Fibroblast of the aortic adventitia (primary cell): ENCODE results near the gene MAP4K2. TPM values are rescaled to one million over a fixed set of nuclear protein-coding genes. Genes with fewer than 3 reads are reported as not detected.

ENCODE experiments used
- DNase-seq: peaks from one replicate; pipeline ENCODE4 v3.0.0-alpha.2; 2010; ENCODE audit warnings: low read depth
- H3K4me3 ChIP-seq: 2 replicates; pipeline ENCODE4 v1.5.1; 2011; ENCODE audit warnings: low read depth, mild to moderate bottlenecking, control low read depth, low read length, moderate library complexity
- total RNA-seq: library from RNA; depleted of rRNA; stranded (reverse); fragments of >200 nt; gene quantifications from 2 replicates; pipeline ENCODE4 v1.2.3, GENCODE V29; 2012; ENCODE audit warnings: low replicate concordance
- TF ChIP-seq, protein P1 (sequence below): IDR thresholded peaks from 2 replicates; pipeline ENCODE4 v1.5.1; 2011; ENCODE audit warnings: mild to moderate bottlenecking, low read length, control low read depth, inconsistent platforms; ENCODE audit not compliant: insufficient read depth

The MAP4K2 gene
- total RNA-seq, result 9.6 and 11.4 TPM in 2 replicates

DNA sequence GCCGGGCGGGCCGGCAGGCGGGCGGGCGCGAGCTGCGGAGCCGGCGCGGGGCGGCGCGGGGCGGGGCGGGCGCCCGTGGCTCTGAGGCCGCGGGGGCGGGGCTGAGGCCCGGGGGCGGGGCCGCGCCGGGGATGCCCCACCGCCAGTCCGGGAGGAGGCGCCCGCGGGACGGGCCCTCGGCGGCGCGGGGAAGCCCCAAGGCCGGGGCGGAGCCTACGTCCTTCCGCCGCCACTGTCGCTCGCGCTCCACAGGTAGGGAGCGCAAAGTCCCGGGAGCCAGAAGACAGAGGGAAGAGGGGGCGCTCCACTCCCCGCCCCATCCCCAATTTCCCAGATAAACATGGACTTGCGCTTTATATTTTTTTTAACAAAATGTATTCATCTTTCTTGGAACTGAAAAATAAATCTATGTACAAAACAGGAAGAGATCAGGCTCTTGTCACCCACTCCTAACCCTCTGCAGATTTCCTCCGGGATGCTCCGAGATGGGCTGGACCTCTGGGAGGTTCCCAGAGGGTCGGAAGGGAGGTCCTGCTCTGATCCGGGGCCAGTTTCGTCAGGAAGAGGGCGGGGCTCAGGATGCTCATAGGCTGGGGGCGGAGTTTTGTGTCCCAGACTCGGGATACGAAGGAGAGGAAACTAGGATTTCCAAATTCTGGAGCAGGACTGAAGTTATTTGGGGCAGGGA lies at the start of gene MAP4K2:
TSS of gene MAP4K2 (minus strand) at position 57 of the 688 bp plus-strand sequence. CDS start 65 bp downstream, outside the sequence.
- TF ChIP-seq, protein P1, sequence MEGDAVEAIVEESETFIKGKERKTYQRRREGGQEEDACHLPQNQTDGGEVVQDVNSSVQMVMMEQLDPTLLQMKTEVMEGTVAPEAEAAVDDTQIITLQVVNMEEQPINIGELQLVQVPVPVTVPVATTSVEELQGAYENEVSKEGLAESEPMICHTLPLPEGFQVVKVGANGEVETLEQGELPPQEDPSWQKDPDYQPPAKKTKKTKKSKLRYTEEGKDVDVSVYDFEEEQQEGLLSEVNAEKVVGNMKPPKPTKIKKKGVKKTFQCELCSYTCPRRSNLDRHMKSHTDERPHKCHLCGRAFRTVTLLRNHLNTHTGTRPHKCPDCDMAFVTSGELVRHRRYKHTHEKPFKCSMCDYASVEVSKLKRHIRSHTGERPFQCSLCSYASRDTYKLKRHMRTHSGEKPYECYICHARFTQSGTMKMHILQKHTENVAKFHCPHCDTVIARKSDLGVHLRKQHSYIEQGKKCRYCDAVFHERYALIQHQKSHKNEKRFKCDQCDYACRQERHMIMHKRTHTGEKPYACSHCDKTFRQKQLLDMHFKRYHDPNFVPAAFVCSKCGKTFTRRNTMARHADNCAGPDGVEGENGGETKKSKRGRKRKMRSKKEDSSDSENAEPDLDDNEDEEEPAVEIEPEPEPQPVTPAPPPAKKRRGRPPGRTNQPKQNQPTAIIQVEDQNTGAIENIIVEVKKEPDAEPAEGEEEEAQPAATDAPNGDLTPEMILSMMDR, result no peak
- DNase-seq, result peak; percentile 79
- peak within 1 kb of the TSS; percentile 74 for H3K4me3 ChIP-seq

DNA sequence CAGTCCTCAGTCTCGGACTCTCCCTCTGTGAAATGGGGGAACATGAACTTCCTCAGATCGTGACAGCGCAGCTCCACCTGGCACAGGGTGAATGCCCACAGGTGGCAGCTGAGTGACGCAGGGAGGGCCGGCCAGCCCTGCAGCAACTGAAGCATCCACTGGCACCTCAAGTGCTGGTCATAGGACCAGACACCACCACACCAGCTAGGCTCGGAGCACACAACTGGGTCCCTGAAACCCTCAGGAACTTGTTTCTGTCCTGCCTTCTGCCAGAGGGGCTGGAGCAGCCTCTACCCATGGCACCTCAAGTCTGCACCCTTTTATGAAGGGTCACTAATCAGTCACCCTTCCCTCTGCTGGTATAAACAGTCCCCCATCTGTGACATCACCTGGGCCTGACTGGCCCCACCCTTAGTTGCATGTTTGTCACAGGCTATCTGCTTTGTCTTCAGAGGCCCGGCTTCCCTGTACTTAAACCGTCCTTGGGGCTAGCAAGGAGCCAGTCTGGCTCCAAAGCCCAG lies 48.9 kb upstream of the MAP4K2 start:
- no peak for DNase-seq
- TF ChIP-seq, protein P1, result no peak
- no peak overlapping the region for H3K4me3 ChIP-seq

DNA sequence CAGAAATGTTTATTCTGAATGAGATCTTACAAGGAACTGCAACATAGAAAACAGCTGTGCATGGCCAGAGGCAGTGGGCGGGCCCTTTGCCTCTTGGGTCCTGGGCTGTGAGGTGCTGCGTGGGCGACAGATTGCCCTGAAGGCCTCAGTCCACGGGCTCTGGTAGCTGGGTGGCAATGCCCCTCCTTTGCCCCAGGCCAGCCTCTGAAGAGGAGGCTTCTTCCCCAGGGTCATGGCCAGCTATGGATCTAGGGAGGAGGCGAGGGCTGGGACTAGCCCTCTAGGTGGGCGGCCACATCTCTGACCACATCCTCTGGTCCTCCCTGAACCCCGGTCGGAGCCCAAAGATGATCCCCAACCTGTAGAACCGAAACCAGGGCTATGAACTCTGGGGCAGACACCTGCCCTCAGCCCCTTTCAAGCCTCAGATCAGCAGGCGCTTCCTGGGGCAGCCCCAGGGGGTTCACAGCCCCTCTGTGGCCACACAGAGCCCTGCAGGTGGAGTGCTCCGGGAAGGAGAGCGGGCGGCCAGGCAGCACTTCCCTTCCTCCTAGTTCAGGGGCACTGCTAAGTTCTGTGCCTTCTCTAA lies 48.1 kb upstream of the MAP4K2 start:
- TF ChIP-seq, protein P1, result no peak
- no peak overlapping the region for H3K4me3 ChIP-seq
- DNase-seq, result no peak

DNA sequence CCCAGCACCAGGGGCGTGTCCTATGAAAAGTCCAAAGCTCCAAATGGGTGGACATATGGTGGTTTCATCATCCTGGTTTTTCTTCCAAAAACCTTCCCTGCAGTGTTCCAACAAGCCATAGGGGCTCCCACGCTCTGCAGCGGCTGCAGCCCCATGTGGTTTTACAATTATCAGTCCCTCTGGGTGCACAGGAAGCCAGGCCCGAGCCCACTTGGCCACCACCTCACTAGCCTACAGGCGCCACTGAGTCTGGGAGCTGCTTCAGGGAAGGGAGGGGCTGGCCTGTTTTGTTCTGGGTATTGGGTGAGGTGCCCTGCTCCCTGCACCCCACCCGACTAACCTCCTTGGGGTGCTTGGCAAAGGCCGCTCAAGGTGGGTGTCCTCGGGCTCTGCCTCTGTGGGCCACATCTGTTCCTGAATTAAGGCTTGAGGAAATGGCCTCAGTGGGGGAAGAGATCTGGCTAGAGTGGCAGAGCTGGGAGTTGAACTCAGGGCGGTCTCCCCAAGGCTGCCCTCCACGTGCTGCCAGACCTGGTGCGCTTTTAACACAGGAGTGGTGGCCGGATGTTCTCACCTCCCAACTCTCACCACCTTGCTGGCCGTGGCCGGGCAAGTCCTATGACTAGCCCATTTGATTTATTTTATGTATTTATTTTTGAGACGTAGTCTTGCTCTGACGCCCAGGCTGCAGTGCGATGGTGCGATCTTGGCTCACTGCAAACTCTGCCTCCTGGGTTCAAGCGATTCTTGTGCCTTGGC lies 46.8 kb upstream of the MAP4K2 start:
- DNase-seq, result peak; percentile 72
- TF ChIP-seq, protein P1, result peak; percentile 59
- no peak overlapping the region for H3K4me3 ChIP-seq

DNA sequence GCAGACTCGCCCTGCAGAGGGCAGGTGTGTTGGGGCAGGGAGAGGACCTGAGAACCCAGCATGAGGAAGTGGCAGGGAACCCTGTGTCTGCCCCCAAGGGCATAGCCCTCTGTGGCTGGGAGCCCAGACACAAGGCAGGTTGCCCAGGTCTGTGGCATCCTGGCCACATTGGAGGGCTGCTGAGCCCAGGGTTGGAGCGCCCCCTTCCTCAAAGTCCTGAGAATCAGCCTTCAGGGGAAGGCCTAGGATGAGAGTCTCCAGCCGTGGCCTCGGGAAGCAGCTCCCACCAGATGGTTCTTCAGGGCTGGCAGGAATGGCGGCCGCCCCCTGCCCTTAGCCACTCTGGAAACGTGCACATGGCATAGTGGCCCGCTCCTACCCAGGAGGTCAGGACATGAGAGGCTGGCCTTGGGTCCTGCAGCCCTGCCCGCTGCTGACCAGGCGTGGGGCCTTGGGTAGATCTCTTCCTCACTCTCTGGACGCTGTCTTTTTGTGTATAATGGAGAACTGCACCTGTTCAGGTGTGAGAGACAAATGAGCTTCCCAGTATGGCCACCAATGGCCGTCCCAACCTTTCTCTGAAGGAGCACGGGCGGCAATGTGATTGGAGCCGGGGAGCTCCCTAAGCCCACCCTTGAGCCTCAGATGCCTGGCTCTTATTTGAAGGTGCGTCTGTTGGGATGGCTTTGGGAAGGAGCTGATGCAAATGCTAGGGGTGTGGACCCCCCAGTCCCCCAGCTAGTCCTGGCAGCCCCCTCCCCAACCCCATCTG lies 46.0 kb upstream of the MAP4K2 start:
- DNase-seq, result no peak
- H3K4me3 ChIP-seq, result no peak overlapping the region
- TF ChIP-seq, protein P1, result no peak

DNA sequence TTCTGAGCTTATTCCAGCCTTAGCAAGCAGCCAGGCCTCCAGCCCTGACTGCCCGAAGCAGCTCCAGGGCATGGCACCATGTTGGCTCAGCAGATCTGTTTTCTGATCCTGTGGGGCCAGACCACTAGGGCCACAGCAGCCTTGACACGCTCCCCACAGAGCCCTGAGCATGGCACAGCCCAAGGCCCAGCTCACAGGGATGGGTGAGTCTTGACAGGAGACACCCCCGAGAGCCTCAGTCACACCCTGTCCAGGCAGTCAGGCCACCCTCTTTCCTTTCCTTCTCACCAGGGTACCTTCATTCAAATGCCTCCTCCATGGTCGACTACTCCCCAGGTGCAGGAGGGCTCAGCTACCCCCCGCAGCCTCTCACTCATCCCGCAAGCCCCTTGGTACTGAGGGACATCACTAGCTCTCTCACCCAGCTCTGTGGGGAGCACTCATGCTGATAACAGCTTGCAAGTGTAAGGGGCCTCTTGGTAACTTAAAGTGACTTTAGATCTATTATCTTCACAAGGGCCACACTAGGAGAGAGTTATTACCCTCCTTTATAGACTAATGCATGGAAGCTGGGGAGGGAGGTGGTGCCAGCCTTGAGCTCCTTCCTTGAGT lies 45.3 kb upstream of the MAP4K2 start:
- no peak for DNase-seq
- TF ChIP-seq, protein P1, result no peak
- no peak overlapping the region for H3K4me3 ChIP-seq
